Astrocyte (in vitro differentiated cells and primary cell): Measurements from ENCODE around the gene TARDBP.

Experiments
- CTCF ChIP-seq: IDR thresholded peaks from 2 replicates; pipeline ENCODE4 v1.5.1; 2011; ENCODE audit warnings: low read depth, mild to moderate bottlenecking, inconsistent platforms, low read length, moderate library complexity; ENCODE audit not compliant: insufficient read depth
- EZH2 ChIP-seq: IDR thresholded peaks from 2 replicates; pipeline ENCODE4 v1.6.1; 2012; ENCODE audit warnings: mild to moderate bottlenecking, low read length, inconsistent platforms; ENCODE audit not compliant: insufficient read depth

DNA sequence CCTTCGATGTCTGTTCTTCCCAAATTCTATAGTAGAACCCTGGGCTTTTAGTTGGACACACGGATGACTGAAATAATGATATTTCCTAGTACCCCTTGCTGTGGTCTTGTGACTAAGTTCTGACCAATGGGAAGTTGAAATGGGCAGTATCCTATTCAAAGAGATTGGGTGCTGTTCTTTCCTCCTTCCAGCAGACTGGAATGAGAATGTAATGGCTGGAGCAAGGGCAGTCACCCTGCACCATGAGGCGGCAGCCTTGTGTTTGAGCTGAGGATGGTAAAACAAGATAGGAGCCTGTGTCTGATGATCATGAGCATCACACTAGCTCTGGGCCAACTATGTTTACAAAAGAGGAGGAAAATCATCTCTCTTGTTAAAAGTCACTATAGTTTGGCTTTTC is 52.5 kb downstream of the TARDBP start:
- TF ChIP-seq CTCF (no peak), EZH2 (no peak)
